ENCODE results near the gene TEX14.

DNA sequence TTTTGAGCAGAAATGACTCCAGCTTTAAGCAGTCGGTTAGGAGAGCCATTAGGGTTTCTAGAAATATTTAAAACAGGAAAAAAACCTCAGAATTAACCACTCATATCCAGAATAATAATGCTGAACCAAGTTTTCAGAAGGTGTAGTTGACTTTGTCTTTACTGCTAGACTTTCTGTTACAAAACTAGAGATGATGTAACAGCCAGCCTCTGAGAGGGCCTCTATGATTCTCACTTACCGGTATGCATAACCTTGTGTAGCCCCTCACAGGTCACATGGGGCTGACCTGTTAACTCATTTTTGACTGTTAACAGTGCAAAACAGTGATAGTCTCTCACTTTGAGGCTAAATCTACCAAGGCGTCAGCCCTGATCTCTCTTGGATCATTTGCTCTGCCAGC lies 74.3 kb downstream of the TEX14 start:
- TF ChIP-seq, protein P1, sequence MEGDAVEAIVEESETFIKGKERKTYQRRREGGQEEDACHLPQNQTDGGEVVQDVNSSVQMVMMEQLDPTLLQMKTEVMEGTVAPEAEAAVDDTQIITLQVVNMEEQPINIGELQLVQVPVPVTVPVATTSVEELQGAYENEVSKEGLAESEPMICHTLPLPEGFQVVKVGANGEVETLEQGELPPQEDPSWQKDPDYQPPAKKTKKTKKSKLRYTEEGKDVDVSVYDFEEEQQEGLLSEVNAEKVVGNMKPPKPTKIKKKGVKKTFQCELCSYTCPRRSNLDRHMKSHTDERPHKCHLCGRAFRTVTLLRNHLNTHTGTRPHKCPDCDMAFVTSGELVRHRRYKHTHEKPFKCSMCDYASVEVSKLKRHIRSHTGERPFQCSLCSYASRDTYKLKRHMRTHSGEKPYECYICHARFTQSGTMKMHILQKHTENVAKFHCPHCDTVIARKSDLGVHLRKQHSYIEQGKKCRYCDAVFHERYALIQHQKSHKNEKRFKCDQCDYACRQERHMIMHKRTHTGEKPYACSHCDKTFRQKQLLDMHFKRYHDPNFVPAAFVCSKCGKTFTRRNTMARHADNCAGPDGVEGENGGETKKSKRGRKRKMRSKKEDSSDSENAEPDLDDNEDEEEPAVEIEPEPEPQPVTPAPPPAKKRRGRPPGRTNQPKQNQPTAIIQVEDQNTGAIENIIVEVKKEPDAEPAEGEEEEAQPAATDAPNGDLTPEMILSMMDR (IDR thresholded peaks at IDR 0.05) = no peak
- TF ChIP-seq POLR2AphosphoS5 (IDR thresholded peaks at IDR 0.05) (no peak), POLR2A (IDR thresholded peaks at IDR 0.05) (no peak)
